Measurements from ENCODE around the gene OGFR.
A peak's percentile ranks its signal among the peaks of the same experiment; 100 is the strongest.

Gene OGFR, protein sequence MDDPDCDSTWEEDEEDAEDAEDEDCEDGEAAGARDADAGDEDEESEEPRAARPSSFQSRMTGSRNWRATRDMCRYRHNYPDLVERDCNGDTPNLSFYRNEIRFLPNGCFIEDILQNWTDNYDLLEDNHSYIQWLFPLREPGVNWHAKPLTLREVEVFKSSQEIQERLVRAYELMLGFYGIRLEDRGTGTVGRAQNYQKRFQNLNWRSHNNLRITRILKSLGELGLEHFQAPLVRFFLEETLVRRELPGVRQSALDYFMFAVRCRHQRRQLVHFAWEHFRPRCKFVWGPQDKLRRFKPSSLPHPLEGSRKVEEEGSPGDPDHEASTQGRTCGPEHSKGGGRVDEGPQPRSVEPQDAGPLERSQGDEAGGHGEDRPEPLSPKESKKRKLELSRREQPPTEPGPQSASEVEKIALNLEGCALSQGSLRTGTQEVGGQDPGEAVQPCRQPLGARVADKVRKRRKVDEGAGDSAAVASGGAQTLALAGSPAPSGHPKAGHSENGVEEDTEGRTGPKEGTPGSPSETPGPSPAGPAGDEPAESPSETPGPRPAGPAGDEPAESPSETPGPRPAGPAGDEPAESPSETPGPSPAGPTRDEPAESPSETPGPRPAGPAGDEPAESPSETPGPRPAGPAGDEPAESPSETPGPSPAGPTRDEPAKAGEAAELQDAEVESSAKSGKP

DNA sequence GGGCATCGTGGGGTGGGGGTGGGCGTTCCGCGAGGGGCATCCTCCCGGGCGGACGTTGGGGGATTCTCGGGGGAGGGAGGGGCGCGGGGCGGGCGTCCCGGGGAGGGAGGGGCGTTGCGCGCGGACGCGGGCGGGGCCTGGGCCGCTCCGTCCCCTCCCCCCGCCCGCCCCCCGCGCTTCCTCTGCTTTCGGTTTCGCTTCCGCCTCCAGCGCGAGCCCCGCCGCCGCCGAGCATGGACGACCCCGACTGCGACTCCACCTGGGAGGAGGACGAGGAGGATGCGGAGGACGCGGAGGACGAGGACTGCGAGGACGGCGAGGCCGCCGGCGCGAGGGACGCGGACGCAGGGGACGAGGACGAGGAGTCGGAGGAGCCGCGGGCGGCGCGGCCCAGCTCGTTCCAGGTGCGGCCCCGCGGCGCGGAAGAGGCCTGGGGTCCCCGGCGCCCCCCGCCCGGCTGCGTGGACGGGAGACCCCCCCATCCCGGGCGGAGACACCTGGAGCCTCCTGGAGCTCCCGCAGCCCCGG is at the start of gene OGFR:
Gene OGFR, plus strand, starts transcription at position 209 of the 528 bp plus-strand sequence. Its CDS starts 25 bp downstream, at position 234.
- no peak for DNase-seq (ENCODE audit: low read depth)
- TF ChIP-seq, protein P1, sequence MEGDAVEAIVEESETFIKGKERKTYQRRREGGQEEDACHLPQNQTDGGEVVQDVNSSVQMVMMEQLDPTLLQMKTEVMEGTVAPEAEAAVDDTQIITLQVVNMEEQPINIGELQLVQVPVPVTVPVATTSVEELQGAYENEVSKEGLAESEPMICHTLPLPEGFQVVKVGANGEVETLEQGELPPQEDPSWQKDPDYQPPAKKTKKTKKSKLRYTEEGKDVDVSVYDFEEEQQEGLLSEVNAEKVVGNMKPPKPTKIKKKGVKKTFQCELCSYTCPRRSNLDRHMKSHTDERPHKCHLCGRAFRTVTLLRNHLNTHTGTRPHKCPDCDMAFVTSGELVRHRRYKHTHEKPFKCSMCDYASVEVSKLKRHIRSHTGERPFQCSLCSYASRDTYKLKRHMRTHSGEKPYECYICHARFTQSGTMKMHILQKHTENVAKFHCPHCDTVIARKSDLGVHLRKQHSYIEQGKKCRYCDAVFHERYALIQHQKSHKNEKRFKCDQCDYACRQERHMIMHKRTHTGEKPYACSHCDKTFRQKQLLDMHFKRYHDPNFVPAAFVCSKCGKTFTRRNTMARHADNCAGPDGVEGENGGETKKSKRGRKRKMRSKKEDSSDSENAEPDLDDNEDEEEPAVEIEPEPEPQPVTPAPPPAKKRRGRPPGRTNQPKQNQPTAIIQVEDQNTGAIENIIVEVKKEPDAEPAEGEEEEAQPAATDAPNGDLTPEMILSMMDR (IDR thresholded peaks at IDR 0.05; ENCODE audit: control insufficient read depth, extremely low read depth, insufficient read depth) = no peak
- peak within 1 kb of the TSS; percentile 68 for H3K4me3 ChIP-seq (ENCODE audit: low read depth, low read length)

DNA sequence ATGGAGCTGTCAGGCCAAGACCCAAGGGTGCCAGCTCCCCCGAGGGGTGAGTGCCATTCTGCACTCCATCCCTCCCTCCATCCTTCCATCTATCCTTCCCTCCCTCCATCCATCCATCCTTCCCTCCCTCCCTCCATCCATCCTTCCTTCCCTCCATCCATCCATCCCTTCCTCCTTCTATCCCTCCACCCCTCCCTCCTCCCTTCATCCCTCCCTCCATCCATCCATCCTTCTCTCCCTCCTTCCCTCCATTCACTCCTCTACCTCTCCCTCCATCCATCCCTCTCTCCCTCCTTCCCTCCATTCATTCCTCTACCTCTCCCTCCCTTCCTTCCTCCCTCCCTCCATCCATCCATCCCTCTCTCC is 49.7 kb upstream of the OGFR start:
- no peak for DNase-seq (ENCODE audit: low read depth)
- TF ChIP-seq, protein P1 (IDR thresholded peaks at IDR 0.05; ENCODE audit: control insufficient read depth, extremely low read depth, insufficient read depth) = no peak
- H3K4me3 ChIP-seq (ENCODE audit: low read depth, low read length) = no peak overlapping the region

DNA sequence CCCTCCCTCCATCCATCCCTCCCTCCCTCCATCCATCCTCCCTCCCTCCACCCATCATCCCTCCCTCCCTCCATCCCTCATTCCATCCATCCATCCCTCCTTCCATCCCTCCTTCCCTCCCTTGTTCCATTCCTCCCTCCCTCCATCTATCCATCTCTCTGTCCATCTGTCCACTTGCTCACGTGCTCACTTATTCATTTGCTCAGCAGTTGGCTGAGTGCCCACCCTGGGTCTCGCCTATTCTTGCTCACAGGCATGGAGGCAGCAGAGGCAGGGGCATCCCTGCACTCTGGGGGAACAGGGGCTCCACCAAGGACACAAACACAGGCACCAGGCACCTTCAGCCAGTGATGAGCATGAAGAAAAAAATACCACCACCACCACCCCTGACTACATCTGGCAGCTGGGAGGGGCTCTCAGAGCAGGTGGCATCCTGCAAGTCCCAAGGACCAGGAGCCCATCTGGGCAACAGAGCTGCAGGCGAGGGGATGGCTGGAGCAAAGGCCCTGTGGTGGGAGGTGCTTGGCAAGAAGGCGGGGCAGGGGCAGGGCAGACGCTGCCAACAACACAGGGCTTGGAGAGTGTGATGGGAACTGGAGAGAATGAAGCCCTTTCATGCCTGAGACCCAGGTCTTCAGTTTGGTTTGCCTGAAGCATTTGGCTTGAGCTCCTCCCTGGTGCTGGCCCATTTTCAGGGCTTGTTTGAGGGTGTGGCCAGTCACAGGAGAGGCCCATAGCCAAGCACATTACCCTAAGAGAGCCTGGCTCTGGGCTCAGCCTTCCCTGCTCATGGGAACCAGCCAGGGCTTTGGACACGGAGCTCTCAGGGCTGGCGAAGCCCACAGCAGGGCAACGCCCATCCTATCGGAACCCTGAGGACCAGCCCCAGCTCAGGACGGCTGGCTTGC is 48.6 kb upstream of the OGFR start:
- H3K4me3 ChIP-seq (ENCODE audit: low read depth, low read length) = no peak overlapping the region
- peak; percentile 34 for DNase-seq (ENCODE audit: low read depth)
- TF ChIP-seq, protein P1 (IDR thresholded peaks at IDR 0.05; ENCODE audit: control insufficient read depth, extremely low read depth, insufficient read depth) = no peak

DNA sequence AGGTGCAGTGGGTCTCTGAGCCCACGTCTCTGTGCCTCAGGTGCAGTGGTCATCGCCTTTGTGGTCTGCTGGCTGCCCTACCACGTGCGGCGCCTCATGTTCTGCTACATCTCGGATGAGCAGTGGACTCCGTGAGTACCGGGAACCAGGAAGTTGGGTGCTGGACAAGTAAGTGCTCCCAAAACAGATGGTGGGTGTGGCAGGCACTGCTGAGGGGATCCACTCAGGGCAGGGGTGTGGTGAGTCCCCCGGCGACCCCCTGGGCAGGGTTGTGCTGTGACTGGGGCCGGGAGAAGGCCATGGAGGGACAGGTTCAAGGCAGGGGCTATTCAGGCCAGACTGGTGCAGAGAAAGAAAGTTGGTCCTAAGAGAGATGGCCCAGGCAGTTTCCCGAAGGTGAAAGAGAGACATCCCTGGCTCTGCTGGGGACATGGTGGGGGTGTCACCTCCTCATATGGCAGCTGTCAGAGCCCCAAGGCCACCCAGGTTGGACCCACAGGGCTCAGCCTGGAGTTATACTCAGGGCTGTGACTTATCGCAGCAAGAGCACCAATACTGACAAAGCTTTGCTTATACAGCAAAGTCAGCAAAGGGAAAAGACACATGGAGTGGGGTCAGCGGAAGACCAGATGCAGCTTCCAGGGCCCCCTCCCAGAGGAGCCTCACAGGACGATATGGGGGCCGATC is 46.3 kb upstream of the OGFR start:
- no peak for DNase-seq (ENCODE audit: low read depth)
- H3K4me3 ChIP-seq (ENCODE audit: low read depth, low read length) = no peak overlapping the region
- TF ChIP-seq, protein P1 (IDR thresholded peaks at IDR 0.05; ENCODE audit: control insufficient read depth, extremely low read depth, insufficient read depth) = no peak

DNA sequence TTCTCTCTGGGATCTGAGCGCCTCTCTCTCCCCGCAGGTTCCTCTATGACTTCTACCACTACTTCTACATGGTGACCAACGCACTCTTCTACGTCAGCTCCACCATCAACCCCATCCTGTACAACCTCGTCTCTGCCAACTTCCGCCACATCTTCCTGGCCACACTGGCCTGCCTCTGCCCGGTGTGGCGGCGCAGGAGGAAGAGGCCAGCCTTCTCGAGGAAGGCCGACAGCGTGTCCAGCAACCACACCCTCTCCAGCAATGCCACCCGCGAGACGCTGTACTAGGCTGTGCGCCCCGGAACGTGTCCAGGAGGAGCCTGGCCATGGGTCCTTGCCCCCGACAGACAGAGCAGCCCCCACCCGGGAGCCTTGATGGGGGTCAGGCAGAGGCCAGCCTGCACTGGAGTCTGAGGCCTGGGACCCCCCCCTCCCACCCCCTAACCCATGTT is 44.6 kb upstream of the OGFR start:
- H3K4me3 ChIP-seq (ENCODE audit: low read depth, low read length) = no peak overlapping the region
- DNase-seq (ENCODE audit: low read depth) = no peak
- TF ChIP-seq, protein P1 (IDR thresholded peaks at IDR 0.05; ENCODE audit: control insufficient read depth, extremely low read depth, insufficient read depth) = no peak

- DNase-seq (ENCODE audit: low read depth) = no peak
- TF ChIP-seq, protein P1 (IDR thresholded peaks at IDR 0.05; ENCODE audit: control insufficient read depth, extremely low read depth, insufficient read depth) = no peak
- H3K4me3 ChIP-seq (ENCODE audit: low read depth, low read length) = no peak overlapping the region
These were observed 44.2 kb upstream of the OGFR start for GRCh38 chr20:62760471-62760855.

Measured in LNCaP clone FGC (cell line).